GM12872 (cell line): ENCODE data around the gene FAM53B.

ENCODE experiments used
- CTCF ChIP-seq: IDR thresholded peaks from 3 replicates; pipeline ENCODE4 v1.5.1; 2011; ENCODE audit warnings: low read depth, mild to moderate bottlenecking, low read length, moderate library complexity; ENCODE audit not compliant: insufficient read depth

FAM53B gene

DNA sequence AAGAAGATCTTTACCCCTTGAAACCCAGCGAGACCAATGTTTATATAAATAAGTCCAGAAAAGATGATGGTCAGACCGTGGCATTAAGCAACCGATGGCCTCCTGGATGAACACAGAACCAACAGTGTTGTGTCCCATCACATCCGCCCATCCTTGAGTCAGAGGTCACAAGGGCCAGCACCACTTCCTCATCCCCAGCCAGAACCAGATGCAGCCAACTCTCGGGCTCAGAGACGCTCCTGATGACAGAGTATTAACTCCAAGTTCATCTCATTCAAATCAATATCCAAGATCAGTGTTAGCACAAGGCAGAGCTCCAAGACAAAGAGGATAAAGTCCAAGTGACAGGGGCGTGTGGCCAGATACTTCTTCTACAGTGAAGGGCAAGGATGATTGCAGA is 63.5 kb downstream of the FAM53B start:
- TF ChIP-seq CTCF, result no peak

- no peak for TF ChIP-seq CTCF
These were observed 64.8 kb downstream of the FAM53B start for GRCh38 chr10:124679401-124679800.

GRCh38 chr10:124678557-124679240 is 65.5 kb downstream of the FAM53B start:
- TF ChIP-seq CTCF, result no peak

- TF ChIP-seq CTCF, result no peak
These were observed 66.2 kb downstream of the FAM53B start for GRCh38 chr10:124677749-124678556.

DNA sequence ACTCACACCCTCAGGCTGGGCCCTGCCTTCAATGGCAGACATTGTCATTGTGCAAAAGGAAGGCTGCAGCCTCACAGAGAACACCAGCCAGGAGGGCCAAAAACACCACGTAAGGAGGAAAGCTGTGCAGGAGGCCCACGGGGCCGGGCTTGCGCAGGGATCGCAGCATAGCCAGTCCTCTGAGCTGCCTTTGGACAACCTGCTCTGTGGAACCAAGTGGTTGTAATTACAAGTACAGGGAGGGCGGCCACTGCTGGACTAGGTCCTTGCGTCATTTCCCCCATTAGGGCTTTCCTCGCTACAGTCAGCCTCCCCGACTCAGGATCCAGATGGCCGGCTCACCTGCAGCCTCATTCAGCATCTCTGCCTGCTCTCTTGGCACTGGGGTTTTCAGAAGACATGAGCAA is 66.9 kb downstream of the FAM53B start:
- TF ChIP-seq CTCF, result no peak

- TF ChIP-seq CTCF, result no peak
These were observed 67.6 kb downstream of the FAM53B start for GRCh38 chr10:124676416-124677062.

- TF ChIP-seq CTCF, result no peak
These were observed 68.4 kb downstream of the FAM53B start for GRCh38 chr10:124675824-124676223.
